ENCODE measurements around the gene LRRC8D.

- TF ChIP-seq CTCF (conservative IDR thresholded peaks at IDR 0.05; ENCODE audit: low read depth in 2 of 2), result no peak
- no peak for TF ChIP-seq ETS1 (IDR thresholded peaks at IDR 0.05)
These were observed 10.5 kb upstream of the LRRC8D start for GRCh38 chr1:89810302-89810701.
